GM12864 (cell line): ENCODE results near the gene FBXL4.

Source experiments
- DNase-seq: peaks from one replicate; pipeline ENCODE4 v3.0.0-alpha.2; 2011; ENCODE audit warnings: low read depth
- H3K4me3 ChIP-seq: 2 replicates; pipeline ENCODE4 v1.5.1; 2011; ENCODE audit warnings: mild to moderate bottlenecking, low read depth, low read length, control low read depth
- CTCF ChIP-seq: IDR thresholded peaks from 2 replicates; pipeline ENCODE4 v1.5.1; 2011; ENCODE audit warnings: low read depth, mild to moderate bottlenecking, moderate library complexity, low read length, control low read depth, inconsistent platforms; ENCODE audit errors: missing control alignments

Gene FBXL4

GRCh38 chr6:98845211-98846020, 102.3 kb downstream of the FBXL4 start:
- TF ChIP-seq CTCF, result peak; percentile 87
- H3K4me3 ChIP-seq, result no peak overlapping the region
- DNase-seq, result peak; percentile 22

- H3K4me3 ChIP-seq, result no peak overlapping the region
- no peak for TF ChIP-seq CTCF
- no peak for DNase-seq
Observed at GRCh38 chr6:98844244-98845210, 103.2 kb downstream of the FBXL4 start.

- H3K4me3 ChIP-seq, result no peak overlapping the region
- TF ChIP-seq CTCF, result no peak
- no peak for DNase-seq
Observed at GRCh38 chr6:98843271-98844243, 104.2 kb downstream of the FBXL4 start.

GRCh38 chr6:98842342-98843180, 105.2 kb downstream of the FBXL4 start:
- no peak overlapping the region for H3K4me3 ChIP-seq
- DNase-seq, result no peak
- no peak for TF ChIP-seq CTCF

GRCh38 chr6:98841621-98842341, 106.0 kb downstream of the FBXL4 start:
- TF ChIP-seq CTCF, result no peak
- DNase-seq, result no peak
- H3K4me3 ChIP-seq, result no peak overlapping the region
